SH-SY5Y (cell line): ENCODE data around the gene TSHZ1.

Experiments
- GATA2 ChIP-seq: IDR thresholded peaks from 2 replicates; pipeline ENCODE4 v1.6.1; 2011; ENCODE audit warnings: mild to moderate bottlenecking, low read depth, low read length
- GATA3 ChIP-seq: IDR thresholded peaks from 2 replicates; pipeline ENCODE4 v1.6.1; 2011; ENCODE audit warnings: low read depth, mild to moderate bottlenecking, low read length, moderate library complexity

DNA sequence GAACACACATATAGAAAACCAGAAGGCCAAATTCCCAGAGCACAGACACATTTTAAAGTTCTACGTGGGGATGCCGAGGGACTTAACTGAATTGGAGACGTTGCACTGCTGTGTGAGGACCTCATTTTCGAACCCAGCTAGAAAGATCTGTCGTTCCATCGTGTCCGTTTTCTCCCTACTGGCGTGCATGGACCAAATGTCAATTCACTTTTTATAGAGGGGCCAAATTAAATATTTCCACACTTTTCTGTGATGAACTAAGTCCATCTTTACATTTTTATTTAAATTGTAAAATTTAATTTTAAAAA is 692 bp upstream of the TSHZ1 start:
- TF ChIP-seq GATA2 (no peak), GATA3 (no peak)
